Activated CD4-positive, alpha-beta T cell treated with anti-CD3 and anti-CD28 coated beads for 36 hours (primary cell): ENCODE data around the gene CRYGN. TPM values are rescaled to one million over a fixed set of nuclear protein-coding genes. Genes with fewer than 3 reads are reported as not detected.

ENCODE experiments used
- ATAC-seq: fragments of 200-7000 bp; cut with Tn5 transposase; one replicate; pipeline ENCODE4 v1.10.0; 2021; ENCODE audit warnings: mild to moderate bottlenecking, moderate library complexity
- CTCF ChIA-PET: fragments of 350-600 bp; sonication (Branson Sonifier 250); formaldehyde crosslinking; loops from one replicate; lab custom pipeline; 2021; ENCODE audit warnings: antibody characterized with exemption; lab: Charles Lee
- POLR2A ChIA-PET: fragments of 350-600 bp; sonication (Branson Sonifier 250); formaldehyde crosslinking; loops from one replicate; lab custom pipeline; 2021; ENCODE audit warnings: antibody characterized with exemption, inconsistent platforms; lab: Charles Lee
- DNase-seq: peaks from one replicate; pipeline ENCODE4 v3.0.0-alpha.2; 2020
- H3K27ac Mint-ChIP-seq: one replicate; pipeline ENCODE4 v1.8.0; 2021; ENCODE audit warnings: mixed read lengths
- H3K27me3 Mint-ChIP-seq: one replicate; pipeline ENCODE4 v1.8.0; 2021; ENCODE audit warnings: mixed read lengths
- H3K36me3 Mint-ChIP-seq: one replicate; pipeline ENCODE4 v1.8.0; 2021; ENCODE audit warnings: low read depth, mixed read lengths
- H3K4me1 Mint-ChIP-seq: one replicate; pipeline ENCODE4 v1.8.0; 2021; ENCODE audit warnings: mixed read lengths
- H3K4me3 Mint-ChIP-seq: one replicate; pipeline ENCODE4 v1.8.0; 2021; ENCODE audit warnings: mild to moderate bottlenecking, moderate library complexity, mixed read lengths
- H3K9me3 Mint-ChIP-seq: one replicate; pipeline ENCODE4 v1.8.0; 2021; ENCODE audit warnings: low read depth, mixed read lengths
- intact Hi-C, 2 experiments: fragments of 100-400 bp; cut with DNase I in 1 of 2; cut with micrococcal nuclease in 1 of 2; formaldehyde crosslinking; loops; one replicate each; pipeline versions ENCODE4 v1.14.2 to v1.15.1; 2022 to 2024; cut with DNase I, micrococcal nuclease
- total RNA-seq, 2 experiments: library from RNA; stranded (reverse); gene quantifications; one replicate each; pipeline ENCODE4 v1.2.3, GENCODE V29; 2021

The CRYGN gene, protein sequence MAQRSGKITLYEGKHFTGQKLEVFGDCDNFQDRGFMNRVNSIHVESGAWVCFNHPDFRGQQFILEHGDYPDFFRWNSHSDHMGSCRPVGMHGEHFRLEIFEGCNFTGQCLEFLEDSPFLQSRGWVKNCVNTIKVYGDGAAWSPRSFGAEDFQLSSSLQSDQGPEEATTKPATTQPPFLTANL
- total RNA-seq = under 1 TPM in 1 of 2 experiments, not detected in 1; 0.11 TPM

DNA sequence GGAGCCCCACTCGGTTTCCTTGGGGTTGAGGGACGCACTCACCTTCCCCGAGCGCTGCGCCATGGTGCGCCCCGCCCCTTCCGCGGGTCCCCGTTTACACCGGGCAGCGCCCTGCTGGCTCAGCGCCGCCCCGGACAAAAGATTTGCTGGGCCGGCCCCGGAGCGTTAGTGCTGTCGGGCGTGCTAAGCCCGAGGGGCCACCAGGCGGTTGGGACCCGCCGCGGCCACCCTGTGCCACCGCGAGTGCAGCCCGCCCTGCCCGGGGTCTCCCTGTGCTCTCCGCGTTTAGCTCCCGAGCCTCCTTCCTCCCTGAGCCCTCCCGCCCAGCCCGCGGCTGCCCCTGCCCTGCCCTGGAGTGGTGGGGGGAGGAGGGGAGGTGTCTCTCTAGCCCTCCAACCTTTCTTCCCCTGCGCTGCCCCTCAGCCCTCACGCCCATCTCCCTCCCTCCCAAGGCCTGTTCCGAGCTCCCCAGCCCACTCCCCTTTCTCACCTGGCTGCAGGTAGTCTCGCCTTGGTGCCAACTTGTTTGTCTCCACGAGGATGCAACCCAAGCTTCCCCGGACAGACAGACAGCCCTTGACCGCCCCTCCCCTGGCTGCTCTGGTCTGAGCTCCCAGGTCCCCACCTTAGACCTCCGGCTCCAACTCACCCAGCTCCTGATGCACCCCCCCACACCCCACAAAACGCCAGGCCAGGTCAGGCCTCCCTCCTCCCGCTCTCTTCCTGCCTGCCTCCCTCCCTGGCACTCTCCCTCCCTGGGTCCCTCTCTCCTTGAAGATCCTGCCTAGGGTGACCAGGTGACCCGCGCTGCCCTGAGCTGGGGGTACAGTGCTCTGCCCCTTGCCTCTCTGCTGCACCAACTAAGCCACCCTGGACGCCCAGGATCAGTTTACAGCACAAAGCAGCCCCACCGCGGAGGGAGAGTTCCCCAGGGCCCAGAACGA is at the start of gene CRYGN:
Gene CRYGN (minus strand): TSS at position 287 of the 944 bp plus-strand sequence. CDS start 224 bp downstream, at position 63.
- peak; percentile 30 for DNase-seq

DNA sequence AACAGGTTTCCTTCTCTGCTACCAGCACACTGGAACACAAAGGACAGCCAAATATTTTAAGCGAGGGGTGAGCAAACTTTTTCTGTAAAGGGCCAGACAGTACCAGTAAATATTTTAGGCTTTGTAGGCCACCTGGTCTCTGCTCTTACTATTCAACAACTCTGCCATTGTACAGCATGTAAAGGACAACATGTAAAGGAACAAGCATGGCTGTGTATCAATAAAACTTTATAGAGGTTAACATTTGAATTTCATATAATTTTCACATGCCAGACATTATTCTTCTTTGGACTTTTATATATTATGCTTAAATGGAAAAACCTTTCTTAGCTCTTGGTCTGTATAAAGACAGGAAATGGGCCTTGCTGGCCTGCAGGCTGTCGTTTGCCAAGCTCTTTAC is 49.6 kb upstream of the CRYGN start:
- Mint-ChIP-seq H3K9me3 (no peaks in the 10 kb centered on the region), H3K4me3 (no peak overlapping the region), H3K27ac (no peak overlapping the region), H3K4me1 (peaks cover 24% of the 10 kb centered on the region), H3K27me3 (no peaks in the 10 kb centered on the region), H3K36me3 (peaks cover 45% of the 10 kb centered on the region)
- intact Hi-C loops = no loop called here
- POLR2A ChIA-PET = no interaction called here
- ATAC-seq = no peak
- CTCF ChIA-PET = interaction anchor here (1.8 kb wide), 1 partner anchor 8 kb away, joined by 8 read pairs; no protein-coding TSS in a partner anchor
- no peak for DNase-seq

More for the DNA sequence above, at the start of gene CRYGN:
- ChIA-PET POLR2A (interaction anchor here (0.6 kb wide), 2 partner anchors 98 to 430 kb away, joined by 3 to 8 read pairs; no protein-coding TSS in a partner anchor), CTCF (interaction anchor here (0.7 to 1.2 kb wide), 3 partner anchors 35 to 125 kb away, joined by 3 to 5 read pairs (median 4); no protein-coding TSS in a partner anchor)
- H3K36me3 Mint-ChIP-seq = no peaks in the 10 kb centered on the region
- H3K9me3 Mint-ChIP-seq = no peaks in the 10 kb centered on the region
- peaks cover 42% of the 10 kb centered on the region for H3K4me1 Mint-ChIP-seq
- no peak for ATAC-seq
- H3K27ac Mint-ChIP-seq = peak within 1 kb of the TSS; percentile 4
- peak within 1 kb of the TSS; percentile 38 for H3K4me3 Mint-ChIP-seq
- H3K27me3 Mint-ChIP-seq = no peaks in the 10 kb centered on the region
- intact Hi-C loops = no loop called here

DNA sequence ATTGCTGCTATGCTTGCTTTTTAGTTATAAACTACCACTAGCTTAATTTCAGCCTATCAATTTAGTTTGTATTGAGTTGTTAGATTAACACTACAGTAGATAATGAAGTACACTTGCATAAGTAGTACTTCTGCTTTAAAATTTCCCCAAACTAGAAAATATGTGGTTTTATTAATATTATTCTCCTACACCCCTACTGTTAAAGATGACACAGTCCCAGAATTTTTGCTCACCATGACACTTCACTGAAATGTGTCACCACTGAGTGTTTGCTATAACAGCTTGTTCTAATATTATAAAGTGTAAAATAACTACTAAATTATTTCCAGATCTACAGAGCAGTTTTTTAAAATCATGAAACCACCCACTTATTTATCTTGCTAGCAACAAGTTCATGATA is 48.2 kb upstream of the CRYGN start:
- Mint-ChIP-seq H3K4me3 (no peak overlapping the region), H3K9me3 (no peaks in the 10 kb centered on the region), H3K36me3 (peaks cover 50% of the 10 kb centered on the region), H3K27ac (no peak overlapping the region), H3K27me3 (no peaks in the 10 kb centered on the region), H3K4me1 (peaks cover 14% of the 10 kb centered on the region)
- DNase-seq (no peak), ATAC-seq (no peak)
- intact Hi-C loops = no loop called here
- ChIA-PET POLR2A (interaction anchor here (0.6 to 1.1 kb wide), 2 partner anchors 9 to 133 kb away, joined by 3 read pairs; no protein-coding TSS in a partner anchor), CTCF (interaction anchor here (1.8 kb wide), 1 partner anchor 10 kb away, joined by 8 read pairs; no protein-coding TSS in a partner anchor)

DNA sequence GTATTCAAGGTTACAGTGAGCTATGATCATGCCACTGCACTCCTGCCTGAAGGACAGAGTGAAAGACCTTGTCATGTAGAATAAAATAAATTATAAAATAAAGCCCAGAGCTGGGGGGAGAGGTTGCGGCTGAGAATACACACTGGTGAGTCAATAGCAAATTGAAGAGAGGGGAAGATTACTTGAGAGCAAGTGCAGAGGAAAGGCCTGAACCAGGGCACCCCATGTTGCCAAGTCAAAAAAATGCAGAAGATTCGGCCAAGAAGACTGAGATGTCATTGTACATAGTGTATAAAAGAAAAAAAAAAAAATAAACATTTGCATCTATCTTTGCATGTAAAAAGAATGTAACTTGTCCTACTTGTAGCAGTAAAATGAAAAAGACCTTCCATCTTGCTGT is 47.3 kb upstream of the CRYGN start:
- DNase-seq (no peak), ATAC-seq (no peak)
- Mint-ChIP-seq H3K4me1 (peaks cover 18% of the 10 kb centered on the region), H3K27ac (no peak overlapping the region), H3K36me3 (peaks cover 57% of the 10 kb centered on the region), H3K27me3 (no peaks in the 10 kb centered on the region), H3K4me3 (no peak overlapping the region), H3K9me3 (no peaks in the 10 kb centered on the region)
- intact Hi-C loops = no loop called here
- ChIA-PET POLR2A (no interaction called here), CTCF (interaction anchor here (1.4 kb wide), 1 partner anchor 17 kb away, joined by 3 read pairs; no protein-coding TSS in a partner anchor)

DNA sequence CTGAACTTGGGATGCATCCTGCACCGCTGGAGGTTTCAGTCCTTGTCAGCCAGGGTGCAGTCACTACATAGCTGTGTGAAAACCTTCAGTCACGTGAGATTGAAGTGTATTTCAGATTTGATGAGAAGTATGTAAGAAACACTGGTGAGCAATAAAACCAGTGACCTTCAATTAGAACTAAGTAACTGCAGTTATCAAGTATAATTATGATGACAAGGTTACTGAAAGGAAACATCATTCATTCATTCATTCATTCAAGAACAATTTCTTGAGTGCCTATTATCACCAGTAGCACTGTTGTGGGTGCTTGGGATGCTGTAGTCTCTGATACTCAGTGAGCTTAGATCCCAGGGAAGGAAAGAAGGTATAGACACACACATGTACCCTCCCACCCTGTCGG is 46.1 kb upstream of the CRYGN start:
- CTCF ChIA-PET = interaction anchor here (0.5 to 1.4 kb wide), 5 partner anchors 11 to 1011 kb away, joined by 3 read pairs; no protein-coding TSS in a partner anchor
- ATAC-seq (peak; percentile 16), DNase-seq (no peak)
- POLR2A ChIA-PET = interaction anchor here (0.5 kb wide), 1 partner anchor 58 kb away, joined by 4 read pairs; no protein-coding TSS in a partner anchor
- intact Hi-C loops = no loop called here
- no peak overlapping the region for H3K4me3 Mint-ChIP-seq
- H3K27ac Mint-ChIP-seq = no peak overlapping the region
- H3K27me3 Mint-ChIP-seq = no peaks in the 10 kb centered on the region
- H3K4me1 Mint-ChIP-seq = peaks cover 23% of the 10 kb centered on the region
- peaks cover 65% of the 10 kb centered on the region for H3K36me3 Mint-ChIP-seq
- H3K9me3 Mint-ChIP-seq = no peaks in the 10 kb centered on the region

DNA sequence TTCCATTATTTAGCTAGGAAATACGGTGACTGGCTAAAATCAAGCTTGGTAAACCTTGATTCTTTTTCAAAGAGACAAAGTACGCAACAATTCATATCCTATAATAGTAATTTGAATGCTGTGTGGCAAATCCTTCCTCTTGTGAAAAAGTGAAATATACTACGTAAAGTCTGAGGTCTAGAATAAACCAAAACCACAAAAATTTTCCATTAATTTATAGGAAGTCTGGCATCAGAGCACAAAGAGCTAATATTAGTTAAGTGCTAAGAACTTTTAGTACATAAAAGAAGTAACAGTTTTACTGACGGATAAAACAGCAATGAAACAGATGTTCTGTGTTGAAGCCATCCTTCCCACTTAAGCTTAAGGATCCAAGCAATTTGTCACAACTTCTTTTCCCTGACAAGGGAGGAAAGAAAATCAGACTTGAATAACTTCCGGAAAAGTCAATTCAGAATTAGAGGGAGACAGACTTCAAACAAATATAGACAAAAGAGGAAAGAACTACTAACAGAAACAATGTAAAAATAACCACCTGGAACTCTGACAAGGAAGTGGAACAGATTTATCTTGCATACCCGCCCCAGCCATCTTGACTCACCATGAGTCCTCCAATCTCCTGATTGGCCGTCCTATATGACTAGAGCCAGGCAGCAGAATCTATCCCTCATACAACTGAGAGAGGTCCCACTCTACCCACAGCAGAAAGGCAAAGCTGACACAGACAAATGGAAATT is 45.2 kb upstream of the CRYGN start:
- Mint-ChIP-seq H3K36me3 (peaks cover 59% of the 10 kb centered on the region), H3K4me3 (no peak overlapping the region), H3K27ac (no peak overlapping the region), H3K9me3 (no peaks in the 10 kb centered on the region), H3K4me1 (peaks cover 23% of the 10 kb centered on the region), H3K27me3 (no peaks in the 10 kb centered on the region)
- intact Hi-C loops = no loop called here
- POLR2A ChIA-PET = no interaction called here
- ATAC-seq (peak; percentile 92), DNase-seq (peak; percentile 53)
- CTCF ChIA-PET = interaction anchor here (0.5 to 1.0 kb wide), 5 partner anchors 12 to 591 kb away, joined by 3 read pairs; no protein-coding TSS in a partner anchor

DNA sequence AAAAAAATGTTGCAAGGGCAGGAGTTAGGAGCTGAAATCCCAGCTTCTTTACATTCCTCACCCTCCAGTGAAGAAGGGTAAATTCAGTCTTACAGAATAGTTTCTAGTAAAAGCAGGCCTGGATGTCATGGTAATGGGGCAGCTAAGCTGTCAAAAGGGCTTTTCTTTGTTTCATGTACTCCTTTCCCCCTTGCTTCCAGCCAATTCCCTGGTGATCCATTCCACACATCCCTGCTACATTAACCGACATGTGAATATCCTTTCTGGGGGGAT is 43.7 kb upstream of the CRYGN start:
- CTCF ChIA-PET = interaction anchor here (0.6 to 1.4 kb wide), 2 partner anchors 25 to 292 kb away, joined by 3 to 4 read pairs; no protein-coding TSS in a partner anchor
- no peak for DNase-seq
- peaks cover 60% of the 10 kb centered on the region for H3K36me3 Mint-ChIP-seq
- H3K4me1 Mint-ChIP-seq = peaks cover 26% of the 10 kb centered on the region
- POLR2A ChIA-PET = no interaction called here
- no peak overlapping the region for H3K4me3 Mint-ChIP-seq
- ATAC-seq = no peak
- intact Hi-C loops = no loop called here
- no peaks in the 10 kb centered on the region for H3K27me3 Mint-ChIP-seq
- H3K9me3 Mint-ChIP-seq = no peaks in the 10 kb centered on the region
- H3K27ac Mint-ChIP-seq = no peak overlapping the region

DNA sequence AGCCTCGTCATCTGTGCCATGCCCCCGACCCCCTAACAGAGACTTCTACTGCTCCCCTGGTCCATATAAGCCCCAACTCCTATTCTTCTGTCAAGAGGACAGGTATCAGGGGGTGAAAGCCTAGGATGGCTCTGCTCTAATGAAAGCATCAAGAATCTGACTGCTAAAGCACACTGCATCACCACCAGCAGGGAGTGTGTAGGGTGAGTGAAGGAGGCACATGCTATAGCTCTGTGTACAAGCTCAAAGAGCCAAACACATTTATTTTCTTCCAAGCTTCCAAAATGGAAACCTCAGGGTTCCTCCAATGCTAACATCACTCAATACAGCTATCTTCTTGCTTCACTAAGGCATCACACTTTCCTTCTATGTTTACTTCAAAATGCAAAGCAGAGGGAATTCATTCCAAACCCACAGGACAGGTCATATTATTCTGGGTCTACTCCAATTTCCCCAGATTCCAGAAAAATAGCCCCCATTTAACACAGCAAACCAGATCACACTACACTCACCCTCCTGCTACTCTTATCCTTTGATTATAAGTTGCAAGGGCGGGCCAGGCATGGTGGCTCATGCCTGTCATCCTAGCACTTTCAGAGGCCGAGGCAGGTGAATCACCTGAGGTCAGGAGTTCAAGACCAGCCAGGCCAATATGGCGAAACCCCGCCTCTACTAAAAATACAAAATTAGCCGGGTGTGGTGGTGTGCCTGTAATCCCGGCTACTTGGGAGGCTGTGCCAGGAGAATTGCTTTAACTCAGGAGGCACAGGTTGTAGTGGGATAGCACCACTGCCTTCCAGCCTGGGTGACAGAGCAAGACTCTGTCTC is 43.2 kb upstream of the CRYGN start:
- no peak for ATAC-seq
- Mint-ChIP-seq H3K9me3 (no peaks in the 10 kb centered on the region), H3K27ac (no peak overlapping the region), H3K27me3 (no peaks in the 10 kb centered on the region), H3K4me3 (no peak overlapping the region), H3K4me1 (peaks cover 26% of the 10 kb centered on the region), H3K36me3 (peaks cover 54% of the 10 kb centered on the region)
- no peak for DNase-seq
- CTCF ChIA-PET = interaction anchor here (0.6 to 1.4 kb wide), 3 partner anchors 9 to 35 kb away, joined by 3 to 4 read pairs (median 4); no protein-coding TSS in a partner anchor
- intact Hi-C loops = no loop called here
- POLR2A ChIA-PET = no interaction called here

DNA sequence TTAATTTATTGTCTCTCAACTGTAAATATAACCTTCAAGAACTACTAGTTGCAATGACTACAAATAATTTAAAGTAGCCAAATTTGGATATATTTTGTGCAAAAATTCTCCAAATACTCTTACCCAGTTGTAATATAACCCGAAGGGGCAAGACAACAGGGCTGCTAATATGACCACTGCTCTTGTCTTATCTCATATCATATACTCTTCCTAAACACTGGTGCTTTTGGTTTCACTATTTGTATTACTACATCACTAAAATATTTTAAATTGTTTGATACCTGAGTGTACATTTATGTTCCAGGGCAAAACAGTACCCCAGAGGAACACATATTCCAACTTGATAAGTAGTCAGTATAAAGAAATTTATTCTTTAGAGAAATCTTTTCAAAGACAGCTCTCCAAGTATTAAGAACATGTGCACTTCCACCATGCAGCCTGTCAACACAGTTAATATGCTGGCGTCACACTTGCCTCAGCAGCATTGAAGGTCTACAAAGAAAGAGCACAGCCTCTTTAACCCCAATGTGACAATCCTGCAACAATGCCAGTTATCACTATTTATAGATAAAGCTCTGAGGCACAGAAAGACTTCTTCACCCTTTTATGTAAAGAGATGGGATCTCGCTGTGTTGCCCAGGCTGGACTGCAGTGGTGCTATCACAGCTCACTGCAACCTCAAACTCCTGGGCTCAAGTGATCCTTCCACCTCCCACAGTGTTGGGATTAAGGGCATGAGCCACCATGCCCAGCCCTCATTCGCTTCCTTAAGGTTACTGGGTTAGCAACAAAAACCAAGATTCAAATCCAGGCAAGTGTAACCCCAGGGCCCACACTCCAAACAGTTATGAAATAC is 41.9 kb upstream of the CRYGN start:
- intact Hi-C loops = no loop called here
- peaks cover 53% of the 10 kb centered on the region for H3K36me3 Mint-ChIP-seq
- no peak for DNase-seq
- ChIA-PET CTCF (interaction anchor here (0.9 to 1.3 kb wide), 2 partner anchors 34 to 312 kb away, joined by 3 read pairs; no protein-coding TSS in a partner anchor), POLR2A (no interaction called here)
- no peak overlapping the region for H3K4me3 Mint-ChIP-seq
- H3K27ac Mint-ChIP-seq = no peak overlapping the region
- ATAC-seq = no peak
- no peaks in the 10 kb centered on the region for H3K9me3 Mint-ChIP-seq
- H3K4me1 Mint-ChIP-seq = peaks cover 26% of the 10 kb centered on the region
- H3K27me3 Mint-ChIP-seq = no peaks in the 10 kb centered on the region
